Nephron progenitor cell (in vitro differentiated cells): Measurements from ENCODE around the gene PAX8.

Experiments used
- DNase-seq: peaks from one replicate; pipeline ENCODE4 v3.0.0; 2021
- H3K27ac Mint-ChIP-seq: 2 replicates; pipeline ENCODE4 v1.8.0; 2021; ENCODE audit warnings: mild to moderate bottlenecking, moderate library complexity, mixed read lengths
- H3K27me3 Mint-ChIP-seq: 2 replicates; pipeline ENCODE4 v1.8.0; 2021; ENCODE audit warnings: mild to moderate bottlenecking, low read depth, mixed read lengths; ENCODE audit not compliant: poor library complexity
- H3K36me3 Mint-ChIP-seq: 2 replicates; pipeline ENCODE4 v1.8.0; 2021; ENCODE audit warnings: low read depth, mixed read lengths
- H3K4me1 Mint-ChIP-seq: 2 replicates; pipeline ENCODE4 v1.8.0; 2021; ENCODE audit warnings: mixed read lengths
- H3K4me3 Mint-ChIP-seq: 2 replicates; pipeline ENCODE4 v1.8.0; 2021; ENCODE audit warnings: mild to moderate bottlenecking, moderate library complexity, mixed read lengths
- H3K9me3 Mint-ChIP-seq: 2 replicates; pipeline ENCODE4 v1.8.0; 2021; ENCODE audit warnings: mild to moderate bottlenecking, moderate library complexity, mixed read lengths
- CTCF ChIP-seq: fragments of 200-600 bp; sonication (generic); IDR thresholded peaks from 2 replicates; pipeline ENCODE4 v1.5.0; 2021; ENCODE audit warnings: antibody characterized with exemption

Gene PAX8

DNA sequence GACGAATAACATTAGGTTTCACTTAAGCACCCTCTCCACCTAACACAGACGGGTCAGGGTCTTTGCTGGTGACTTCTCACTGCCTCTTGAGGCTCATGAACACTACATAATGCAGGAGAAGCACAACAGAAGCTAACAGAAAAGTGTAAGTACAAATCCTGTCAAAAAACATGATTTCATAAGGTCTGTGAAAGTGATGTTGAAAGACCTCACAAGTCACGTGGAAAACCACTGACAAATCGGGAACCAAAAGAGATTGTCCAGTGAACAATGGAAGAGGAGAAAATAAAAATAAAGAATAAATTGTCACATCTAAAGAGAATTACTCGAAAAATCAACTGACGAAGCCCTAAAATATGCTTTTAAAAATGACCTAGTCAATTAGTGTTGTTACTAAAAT is 91.0 kb downstream of the PAX8 start:
- Mint-ChIP-seq H3K27me3 (peaks cover 13% of the 10 kb centered on the region), H3K9me3 (no peaks in the 10 kb centered on the region), H3K36me3 (no peaks in the 10 kb centered on the region), H3K4me3 (no peak overlapping the region), H3K27ac (no peak overlapping the region), H3K4me1 (peaks cover 32% of the 10 kb centered on the region)
- DNase-seq: no peak
- no peak for TF ChIP-seq CTCF

- no peak overlapping the region for H3K4me3 Mint-ChIP-seq
- H3K27me3 Mint-ChIP-seq: peaks cover 18% of the 10 kb centered on the region
- peaks cover 29% of the 10 kb centered on the region for H3K4me1 Mint-ChIP-seq
- DNase-seq: no peak
- H3K9me3 Mint-ChIP-seq: no peaks in the 10 kb centered on the region
- H3K36me3 Mint-ChIP-seq: no peaks in the 10 kb centered on the region
- no peak overlapping the region for H3K27ac Mint-ChIP-seq
- TF ChIP-seq CTCF: no peak
Observed at GRCh38 chr2:113186433-113186796, 92.3 kb downstream of the PAX8 start.

DNA sequence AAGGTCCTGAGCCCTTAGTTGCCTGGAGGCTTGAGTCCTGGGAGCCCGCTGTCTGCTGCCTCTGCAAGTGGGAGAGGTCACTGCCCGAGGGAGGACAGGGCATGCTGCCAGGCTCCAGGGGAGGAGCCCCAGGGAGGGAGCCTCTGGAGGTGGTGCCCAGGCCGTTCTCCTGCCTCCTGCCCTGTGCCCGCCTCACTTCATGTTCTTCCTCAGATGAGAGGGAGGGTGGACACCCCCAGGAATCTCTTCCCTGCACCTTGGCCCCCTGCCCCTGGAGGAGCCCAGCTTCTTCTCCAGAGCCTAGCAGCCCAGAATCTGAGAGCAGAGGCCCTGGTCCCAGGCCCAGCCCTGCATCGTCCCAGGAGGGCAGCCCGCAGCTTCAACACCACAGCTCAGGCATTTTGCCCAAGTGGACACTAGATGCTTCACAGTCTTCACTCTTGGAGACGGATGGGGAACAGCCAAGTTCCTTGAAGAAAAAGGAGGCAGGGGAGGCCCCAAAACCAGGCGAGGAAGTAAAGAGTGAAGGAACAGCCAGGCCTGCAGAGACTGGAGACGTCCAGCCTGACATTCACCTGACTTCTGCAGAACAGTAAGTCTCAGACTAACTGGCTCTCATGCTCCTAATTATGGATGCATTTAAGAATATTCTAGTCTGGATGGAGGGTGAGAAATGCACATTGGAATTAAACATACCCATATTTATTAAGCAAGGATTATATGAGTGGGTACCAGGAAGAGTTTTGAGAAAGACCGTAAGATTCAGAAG is 92.9 kb downstream of the PAX8 start:
- H3K4me3 Mint-ChIP-seq: no peak overlapping the region
- H3K9me3 Mint-ChIP-seq: no peaks in the 10 kb centered on the region
- peaks cover 21% of the 10 kb centered on the region for H3K27me3 Mint-ChIP-seq
- no peak for DNase-seq
- TF ChIP-seq CTCF: no peak
- H3K36me3 Mint-ChIP-seq: no peaks in the 10 kb centered on the region
- peaks cover 32% of the 10 kb centered on the region for H3K4me1 Mint-ChIP-seq
- no peak overlapping the region for H3K27ac Mint-ChIP-seq

GRCh38 chr2:113184531-113185230 is 94.0 kb downstream of the PAX8 start:
- no peak for TF ChIP-seq CTCF
- Mint-ChIP-seq H3K9me3 (no peaks in the 10 kb centered on the region), H3K4me3 (no peak overlapping the region), H3K27me3 (peaks cover 24% of the 10 kb centered on the region), H3K4me1 (peaks cover 38% of the 10 kb centered on the region), H3K36me3 (no peaks in the 10 kb centered on the region), H3K27ac (no peak overlapping the region)
- DNase-seq: no peak

DNA sequence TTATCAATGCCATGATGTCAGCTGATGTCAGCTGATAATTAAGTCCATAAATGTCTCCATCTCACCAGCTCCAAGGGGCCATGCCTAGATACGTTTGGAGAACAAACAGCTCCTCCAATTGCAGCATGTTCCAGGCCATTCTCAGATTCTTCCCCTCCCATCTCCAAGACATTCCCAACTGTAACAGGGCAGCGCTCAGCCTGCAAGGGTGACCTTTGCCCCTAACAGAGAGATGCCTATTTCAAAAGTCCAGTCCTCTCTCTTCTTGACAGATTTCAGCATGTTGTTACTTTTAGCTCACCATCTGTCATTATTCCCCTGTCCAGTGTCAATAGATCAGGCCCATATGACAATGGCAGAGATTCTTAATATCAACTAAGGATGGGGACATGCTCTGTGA is 95.0 kb downstream of the PAX8 start:
- H3K4me3 Mint-ChIP-seq: no peak overlapping the region
- H3K9me3 Mint-ChIP-seq: no peaks in the 10 kb centered on the region
- TF ChIP-seq CTCF: no peak
- peaks cover 40% of the 10 kb centered on the region for H3K4me1 Mint-ChIP-seq
- H3K36me3 Mint-ChIP-seq: no peaks in the 10 kb centered on the region
- peaks cover 24% of the 10 kb centered on the region for H3K27me3 Mint-ChIP-seq
- no peak overlapping the region for H3K27ac Mint-ChIP-seq
- DNase-seq: no peak

DNA sequence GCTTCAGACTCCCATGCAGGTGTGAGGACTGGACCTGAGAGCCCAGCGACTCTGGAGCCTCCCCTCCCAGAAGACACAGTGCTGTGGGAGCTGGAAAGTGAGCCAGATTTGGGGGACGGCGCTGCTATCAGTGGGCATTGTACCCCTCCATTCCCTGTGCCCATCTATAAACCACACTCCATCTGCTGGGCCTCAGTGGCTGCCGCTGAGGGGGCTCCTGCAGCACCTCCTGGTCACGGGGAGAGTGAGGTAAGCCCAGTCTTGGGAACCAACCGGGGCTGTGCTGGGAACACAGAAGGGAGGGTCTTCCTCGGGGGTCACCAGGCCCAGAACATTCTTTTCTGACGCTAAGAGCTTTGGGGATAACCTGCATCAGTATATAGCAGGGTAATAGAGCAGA is 95.5 kb downstream of the PAX8 start:
- Mint-ChIP-seq H3K4me3 (no peak overlapping the region), H3K27me3 (peaks cover 24% of the 10 kb centered on the region), H3K36me3 (no peaks in the 10 kb centered on the region), H3K4me1 (peaks cover 40% of the 10 kb centered on the region), H3K27ac (no peak overlapping the region), H3K9me3 (no peaks in the 10 kb centered on the region)
- no peak for DNase-seq
- no peak for TF ChIP-seq CTCF
